ENCODE results near the gene NRG3.

The NRG3 gene

DNA sequence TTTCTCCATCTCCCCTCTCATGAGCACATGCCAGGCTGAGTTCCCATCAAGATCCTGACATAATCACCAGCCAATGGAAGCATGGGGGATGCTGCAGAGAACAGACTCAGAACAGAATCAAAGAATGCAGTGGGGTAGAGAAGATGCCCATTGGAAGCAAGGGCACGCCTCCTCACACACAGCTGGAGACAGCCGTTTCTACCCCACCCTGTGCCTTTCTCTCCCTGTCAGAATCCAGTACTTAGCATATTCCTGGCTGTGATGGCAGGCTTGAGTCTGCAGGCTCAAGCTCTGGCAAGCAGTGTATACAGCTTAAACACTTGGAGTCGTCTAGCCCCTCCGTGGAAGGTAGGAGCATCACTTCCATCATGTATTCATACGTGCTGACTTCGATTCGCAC is 867.9 kb downstream of the NRG3 start:
- Histone ChIP-seq H3K9me3 (ENCODE audit: control insufficient read depth, low read length) (no peaks in the 10 kb centered on the region), H3K27ac (no peak overlapping the region), H3K27me3 (ENCODE audit: control insufficient read depth, insufficient read depth, low read length) (no peaks in the 10 kb centered on the region), H3K36me3 (ENCODE audit: control insufficient read depth, insufficient read depth, low read length) (no peaks in the 10 kb centered on the region), H2AFZ (no peak overlapping the region), H3K4me1 (no peaks in the 10 kb centered on the region), H3K4me3 (ENCODE audit: low read depth, low read length) (no peak overlapping the region), H3K4me2 (ENCODE audit: low read length) (no peak overlapping the region), H3K9ac (no peak overlapping the region), H3K79me2 (no peaks in the 10 kb centered on the region)
- TF ChIP-seq, protein P1, sequence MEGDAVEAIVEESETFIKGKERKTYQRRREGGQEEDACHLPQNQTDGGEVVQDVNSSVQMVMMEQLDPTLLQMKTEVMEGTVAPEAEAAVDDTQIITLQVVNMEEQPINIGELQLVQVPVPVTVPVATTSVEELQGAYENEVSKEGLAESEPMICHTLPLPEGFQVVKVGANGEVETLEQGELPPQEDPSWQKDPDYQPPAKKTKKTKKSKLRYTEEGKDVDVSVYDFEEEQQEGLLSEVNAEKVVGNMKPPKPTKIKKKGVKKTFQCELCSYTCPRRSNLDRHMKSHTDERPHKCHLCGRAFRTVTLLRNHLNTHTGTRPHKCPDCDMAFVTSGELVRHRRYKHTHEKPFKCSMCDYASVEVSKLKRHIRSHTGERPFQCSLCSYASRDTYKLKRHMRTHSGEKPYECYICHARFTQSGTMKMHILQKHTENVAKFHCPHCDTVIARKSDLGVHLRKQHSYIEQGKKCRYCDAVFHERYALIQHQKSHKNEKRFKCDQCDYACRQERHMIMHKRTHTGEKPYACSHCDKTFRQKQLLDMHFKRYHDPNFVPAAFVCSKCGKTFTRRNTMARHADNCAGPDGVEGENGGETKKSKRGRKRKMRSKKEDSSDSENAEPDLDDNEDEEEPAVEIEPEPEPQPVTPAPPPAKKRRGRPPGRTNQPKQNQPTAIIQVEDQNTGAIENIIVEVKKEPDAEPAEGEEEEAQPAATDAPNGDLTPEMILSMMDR (IDR thresholded peaks at IDR 0.05) = no peak

DNA sequence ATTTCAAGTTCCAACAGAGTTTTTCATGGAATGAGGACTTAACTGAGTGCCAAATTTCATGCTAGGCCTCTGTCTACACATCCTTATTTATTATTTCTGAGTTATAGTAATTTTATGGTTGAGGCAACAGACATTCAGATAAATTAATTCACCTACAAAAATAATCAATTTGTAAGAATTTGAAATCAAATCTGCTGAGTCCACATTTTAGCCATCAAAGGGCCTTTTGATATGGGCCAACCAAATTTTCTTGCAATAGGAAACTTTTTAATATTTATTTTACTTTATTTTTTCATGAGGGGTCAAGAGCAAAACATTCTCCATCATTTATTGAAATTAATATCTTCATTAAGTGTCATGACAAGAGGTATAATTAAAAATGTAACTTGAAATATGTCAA is 875.5 kb downstream of the NRG3 start:
- no peaks in the 10 kb centered on the region for H3K9me3 ChIP-seq (ENCODE audit: control insufficient read depth, low read length)

DNA sequence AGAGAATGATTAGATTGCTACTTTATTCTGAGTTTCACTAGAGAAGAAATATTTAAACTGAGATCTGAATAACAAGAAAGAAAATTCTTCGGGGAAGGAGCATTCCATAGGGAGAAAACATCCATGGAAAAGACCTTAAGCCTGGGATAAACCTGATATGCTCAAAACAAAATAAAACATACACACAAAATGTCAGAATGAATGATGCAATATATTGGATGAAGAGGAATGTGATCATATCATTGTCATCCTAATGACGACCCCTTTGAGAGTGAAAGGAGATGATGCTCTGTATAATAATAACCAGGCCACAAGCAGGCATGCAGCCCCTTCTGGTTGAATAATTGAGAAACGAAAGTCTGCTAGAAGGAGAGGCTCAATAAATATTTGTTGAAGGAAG is 882.4 kb downstream of the NRG3 start:
- Histone ChIP-seq H2AFZ (no peak overlapping the region), H3K27me3 (ENCODE audit: control insufficient read depth, insufficient read depth, low read length) (no peaks in the 10 kb centered on the region), H3K4me3 (ENCODE audit: low read depth, low read length) (no peak overlapping the region), H3K9ac (no peak overlapping the region), H3K4me2 (ENCODE audit: low read length) (no peak overlapping the region), H3K79me2 (no peaks in the 10 kb centered on the region), H3K36me3 (ENCODE audit: control insufficient read depth, insufficient read depth, low read length) (no peaks in the 10 kb centered on the region), H3K27ac (no peak overlapping the region), H3K4me1 (no peaks in the 10 kb centered on the region), H3K9me3 (ENCODE audit: control insufficient read depth, low read length) (no peaks in the 10 kb centered on the region)
- TF ChIP-seq, protein P1 (IDR thresholded peaks at IDR 0.05) = no peak

More for the DNA sequence above, 875.5 kb downstream of the NRG3 start:
- H3K4me3 ChIP-seq (ENCODE audit: low read depth, low read length) = no peak overlapping the region
- H3K36me3 ChIP-seq (ENCODE audit: control insufficient read depth, insufficient read depth, low read length) = no peaks in the 10 kb centered on the region
- H3K79me2 ChIP-seq = no peaks in the 10 kb centered on the region
- TF ChIP-seq, protein P1 (IDR thresholded peaks at IDR 0.05) = no peak
- no peak overlapping the region for H3K4me2 ChIP-seq (ENCODE audit: low read length)
- H3K9ac ChIP-seq = no peak overlapping the region
- no peak overlapping the region for H3K27ac ChIP-seq
- no peaks in the 10 kb centered on the region for H3K4me1 ChIP-seq
- H3K27me3 ChIP-seq (ENCODE audit: control insufficient read depth, insufficient read depth, low read length) = no peaks in the 10 kb centered on the region
- H2AFZ ChIP-seq = no peak overlapping the region

DNA sequence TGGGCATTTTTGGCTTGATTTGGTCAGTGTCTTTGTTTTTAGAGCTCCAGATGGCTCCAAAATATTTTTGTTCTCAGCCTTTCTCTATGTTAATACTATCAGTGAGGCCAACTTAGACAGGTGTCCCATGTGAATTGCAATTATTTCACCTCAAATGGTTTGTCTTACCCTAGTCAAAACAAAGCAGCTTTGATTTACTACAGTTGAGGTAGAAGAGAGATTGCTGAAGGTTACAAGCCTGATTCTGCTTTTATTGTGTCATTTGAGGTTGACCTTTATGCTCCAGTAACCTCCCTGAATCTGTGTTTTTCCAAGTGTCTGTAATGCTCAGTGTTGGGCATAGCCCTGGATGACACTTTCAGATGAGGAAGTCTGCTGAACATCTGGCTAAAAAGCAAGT is 882.9 kb downstream of the NRG3 start:
- Histone ChIP-seq H3K4me1 (no peaks in the 10 kb centered on the region), H2AFZ (no peak overlapping the region), H3K4me2 (ENCODE audit: low read length) (no peak overlapping the region), H3K9me3 (ENCODE audit: control insufficient read depth, low read length) (no peaks in the 10 kb centered on the region), H3K9ac (no peak overlapping the region), H3K27ac (no peak overlapping the region), H3K36me3 (ENCODE audit: control insufficient read depth, insufficient read depth, low read length) (no peaks in the 10 kb centered on the region), H3K4me3 (ENCODE audit: low read depth, low read length) (no peak overlapping the region), H3K27me3 (ENCODE audit: control insufficient read depth, insufficient read depth, low read length) (no peaks in the 10 kb centered on the region), H3K79me2 (no peaks in the 10 kb centered on the region)
- TF ChIP-seq, protein P1 (IDR thresholded peaks at IDR 0.05) = no peak

DNA sequence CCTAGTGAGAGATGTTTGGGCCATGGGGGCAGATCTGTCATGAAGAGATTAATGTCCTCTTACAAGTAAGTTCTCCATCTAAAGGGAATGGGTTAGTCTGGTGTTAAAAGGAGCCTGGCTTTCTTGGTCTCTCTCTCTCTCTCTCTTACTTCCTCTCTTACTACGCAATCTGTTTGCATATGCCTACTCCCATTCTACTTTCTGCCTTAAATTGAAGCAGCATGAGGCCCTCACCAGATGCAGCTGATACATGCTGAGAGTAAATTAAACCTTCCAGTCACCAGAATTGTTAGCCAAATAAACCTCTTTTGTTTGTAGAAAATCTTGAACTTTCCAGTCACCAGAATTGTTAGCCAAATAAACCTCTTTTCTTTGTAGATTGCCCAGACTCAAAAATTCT is 884.1 kb downstream of the NRG3 start:
- no peaks in the 10 kb centered on the region for H3K79me2 ChIP-seq
- H3K36me3 ChIP-seq (ENCODE audit: control insufficient read depth, insufficient read depth, low read length) = no peaks in the 10 kb centered on the region

More for the DNA sequence above, 884.1 kb downstream of the NRG3 start:
- no peak overlapping the region for H2AFZ ChIP-seq
- no peak overlapping the region for H3K9ac ChIP-seq
- H3K9me3 ChIP-seq (ENCODE audit: control insufficient read depth, low read length) = no peaks in the 10 kb centered on the region
- H3K27me3 ChIP-seq (ENCODE audit: control insufficient read depth, insufficient read depth, low read length) = no peaks in the 10 kb centered on the region
- TF ChIP-seq, protein P1 (IDR thresholded peaks at IDR 0.05) = no peak
- H3K27ac ChIP-seq = no peak overlapping the region
- H3K4me3 ChIP-seq (ENCODE audit: low read depth, low read length) = no peak overlapping the region
- no peak overlapping the region for H3K4me2 ChIP-seq (ENCODE audit: low read length)
- H3K4me1 ChIP-seq = no peaks in the 10 kb centered on the region

Data from parathyroid adenoma (tissue), 2 donors.